ENCODE measurements around the gene TMEM141.
"Not testable (repeated sequence)": the region's sequence is repeated elsewhere in the genome, so short reads cannot be mapped to it uniquely, and the experiment has no call there.

TMEM141 gene

GRCh38 chr9:136769710-136770191, 21.4 kb upstream of the TMEM141 start:
- no peak for DNase-seq (ENCODE audit: insufficient read length, low spot score)
- FAIRE-seq, result no peak

DNA sequence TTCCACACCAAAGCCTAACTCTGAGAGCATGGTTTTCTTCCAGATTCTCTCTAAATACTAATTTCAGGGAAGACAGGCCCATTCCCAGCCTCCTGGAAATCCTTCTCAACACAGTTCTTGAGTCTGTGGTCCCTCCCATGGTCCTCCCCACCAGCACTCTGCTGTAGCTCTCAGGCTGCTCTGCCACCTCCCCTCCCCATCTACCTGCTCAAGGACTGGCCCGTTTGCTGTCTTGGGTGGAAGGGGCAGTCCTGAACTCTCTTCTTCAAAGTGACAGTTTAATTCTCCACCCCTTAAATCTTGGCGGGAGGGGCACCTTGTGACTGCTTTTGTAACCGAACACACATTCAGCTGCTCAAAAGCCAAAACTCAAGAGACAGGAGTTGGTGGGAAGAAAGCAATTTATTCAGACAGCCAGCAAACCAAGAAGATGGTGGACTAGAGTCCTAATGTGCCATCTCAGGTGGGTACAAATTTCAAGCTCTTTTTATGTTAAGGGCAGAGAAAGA, 19.2 kb upstream of the TMEM141 start:
- DNase-seq (ENCODE audit: insufficient read length, low spot score), result no peak
- no peak for FAIRE-seq

DNA sequence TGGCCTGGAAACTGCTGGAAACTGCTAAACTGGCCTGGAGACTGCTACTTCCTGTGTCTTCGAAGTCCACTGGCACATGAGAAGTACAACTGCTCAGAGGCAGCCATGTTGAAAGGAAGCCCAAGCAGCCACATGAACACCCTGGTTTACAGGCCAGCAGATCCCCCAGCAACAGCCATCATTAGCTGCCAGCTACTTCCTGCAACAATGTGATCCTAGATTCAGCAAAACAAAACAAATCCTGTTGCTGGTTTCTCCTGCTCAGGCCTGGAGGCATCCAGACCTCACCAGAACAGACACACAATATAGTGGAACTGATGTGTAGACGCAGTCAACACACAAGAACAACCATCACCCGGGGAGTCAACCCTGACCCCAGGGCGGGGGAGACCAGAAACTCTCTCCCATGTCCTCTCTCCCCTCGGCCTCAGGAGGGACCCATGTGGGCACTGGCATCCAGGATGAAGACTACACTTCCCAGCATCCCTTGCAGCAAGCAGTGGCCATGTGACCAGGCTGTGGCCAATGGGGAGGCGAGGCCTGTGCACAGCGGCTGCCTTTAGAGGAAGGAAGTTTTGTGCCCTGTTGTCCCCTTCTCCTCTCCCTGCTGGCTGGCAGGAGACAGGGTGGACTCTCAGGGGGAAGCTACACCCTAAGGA, 17.6 kb upstream of the TMEM141 start:
- FAIRE-seq (no peak), DNase-seq (ENCODE audit: insufficient read length, low spot score) (no peak)

DNA sequence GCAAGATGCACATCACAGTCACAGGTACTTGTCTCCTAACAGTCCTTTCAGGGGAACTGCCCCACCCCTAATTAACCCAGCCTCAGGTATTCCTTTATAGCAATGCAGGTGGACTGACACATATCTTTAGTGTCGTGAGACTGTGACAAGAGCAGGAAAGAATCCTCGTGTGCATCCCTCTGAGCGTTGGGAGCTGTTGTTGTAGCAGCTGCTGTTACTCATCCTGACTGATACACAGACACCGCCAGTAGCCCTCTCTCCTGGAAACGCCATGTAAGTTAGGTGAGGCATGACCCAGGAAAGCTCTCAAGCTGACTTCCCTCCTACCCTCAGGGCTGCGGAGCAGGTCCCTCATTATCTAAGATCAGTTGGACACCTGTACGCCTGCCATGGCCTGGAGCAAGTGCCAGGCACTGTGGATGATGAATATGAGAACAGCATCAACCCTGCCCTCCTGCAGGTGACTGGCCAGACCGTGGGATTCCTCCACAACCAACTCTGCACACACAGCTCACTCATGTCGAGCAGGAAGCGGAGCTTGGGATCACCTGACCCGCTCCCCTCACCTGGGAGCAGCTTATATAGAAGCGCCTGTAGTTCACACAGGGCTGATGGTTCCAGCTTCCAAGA, 16.6 kb upstream of the TMEM141 start:
- FAIRE-seq (no peak), DNase-seq (ENCODE audit: insufficient read length, low spot score) (no peak)

GRCh38 chr9:136775191-136775590, 16.0 kb upstream of the TMEM141 start:
- DNase-seq (ENCODE audit: insufficient read length, low spot score) (no peak), FAIRE-seq (no peak)

DNA sequence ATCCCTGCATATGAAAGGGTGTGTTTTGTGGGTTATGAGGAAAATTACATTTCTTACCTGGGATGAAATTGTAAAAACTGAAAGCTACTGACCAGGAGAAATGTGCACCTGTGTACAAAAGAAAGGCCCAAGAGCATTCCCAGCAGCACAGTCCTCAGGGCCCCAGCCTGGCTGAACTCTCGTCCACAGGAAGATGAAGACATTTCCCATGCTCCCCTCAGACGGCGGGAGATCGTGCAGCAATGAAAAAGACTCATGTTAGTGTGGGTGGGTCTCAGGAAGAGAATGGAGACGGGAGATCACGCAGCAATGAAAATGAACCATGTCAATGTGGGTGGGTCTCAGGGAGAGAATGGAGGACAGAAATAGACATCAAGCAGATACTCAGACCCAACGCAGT, 14.2 kb upstream of the TMEM141 start:
- no peak for DNase-seq (ENCODE audit: insufficient read length, low spot score)
- no peak for FAIRE-seq

- no peak for DNase-seq (ENCODE audit: insufficient read length, low spot score)
- no peak for FAIRE-seq
Observed at GRCh38 chr9:136777359-136777758, 13.8 kb upstream of the TMEM141 start.

- DNase-seq (ENCODE audit: insufficient read length, low spot score) (no peak), FAIRE-seq (no peak)
Observed at GRCh38 chr9:136779808-136780207, 11.3 kb upstream of the TMEM141 start.

DNA sequence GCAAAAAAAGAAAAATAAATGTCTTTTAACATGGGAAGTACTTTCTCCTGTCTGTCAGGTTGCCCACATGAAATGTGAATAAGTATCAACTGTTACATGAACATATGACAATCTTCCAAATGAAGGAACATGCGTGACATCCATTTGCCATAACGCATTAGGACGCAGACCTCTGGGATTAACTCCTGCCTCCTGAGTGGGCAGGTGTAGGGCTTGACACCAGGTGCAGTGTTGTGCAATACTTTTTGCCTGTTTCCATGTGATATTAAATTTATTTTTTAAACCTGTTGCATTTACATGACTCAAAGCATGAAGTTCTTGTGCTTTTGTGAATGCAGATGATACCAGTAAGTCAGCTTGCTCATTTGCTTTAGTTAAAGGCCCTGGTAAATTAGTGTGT, 8.7 kb upstream of the TMEM141 start:
- FAIRE-seq (no peak), DNase-seq (ENCODE audit: insufficient read length, low spot score) (no peak)

GRCh38 chr9:136784249-136784996, 6.7 kb upstream of the TMEM141 start:
- FAIRE-seq (no peak), DNase-seq (ENCODE audit: insufficient read length, low spot score) (no peak)

DNA sequence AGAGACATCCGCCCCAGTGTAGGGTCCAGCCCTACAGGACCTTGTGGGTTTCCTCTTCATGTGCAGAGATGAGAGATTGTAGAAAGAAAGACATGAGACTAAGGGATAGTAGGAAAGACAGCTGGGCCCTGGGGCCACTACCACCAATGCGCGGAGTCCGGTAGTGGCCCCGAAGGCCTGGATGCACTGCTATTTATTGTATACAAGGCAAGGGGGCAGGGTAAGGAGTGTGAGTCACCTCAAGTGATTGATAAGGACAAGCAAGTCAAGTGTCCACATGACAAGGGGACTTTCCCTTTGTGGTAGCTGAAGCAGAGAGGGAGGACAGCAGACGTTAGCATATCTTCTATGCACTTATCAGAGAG, 6.2 kb upstream of the TMEM141 start:
- FAIRE-seq, result no peak

DNA sequence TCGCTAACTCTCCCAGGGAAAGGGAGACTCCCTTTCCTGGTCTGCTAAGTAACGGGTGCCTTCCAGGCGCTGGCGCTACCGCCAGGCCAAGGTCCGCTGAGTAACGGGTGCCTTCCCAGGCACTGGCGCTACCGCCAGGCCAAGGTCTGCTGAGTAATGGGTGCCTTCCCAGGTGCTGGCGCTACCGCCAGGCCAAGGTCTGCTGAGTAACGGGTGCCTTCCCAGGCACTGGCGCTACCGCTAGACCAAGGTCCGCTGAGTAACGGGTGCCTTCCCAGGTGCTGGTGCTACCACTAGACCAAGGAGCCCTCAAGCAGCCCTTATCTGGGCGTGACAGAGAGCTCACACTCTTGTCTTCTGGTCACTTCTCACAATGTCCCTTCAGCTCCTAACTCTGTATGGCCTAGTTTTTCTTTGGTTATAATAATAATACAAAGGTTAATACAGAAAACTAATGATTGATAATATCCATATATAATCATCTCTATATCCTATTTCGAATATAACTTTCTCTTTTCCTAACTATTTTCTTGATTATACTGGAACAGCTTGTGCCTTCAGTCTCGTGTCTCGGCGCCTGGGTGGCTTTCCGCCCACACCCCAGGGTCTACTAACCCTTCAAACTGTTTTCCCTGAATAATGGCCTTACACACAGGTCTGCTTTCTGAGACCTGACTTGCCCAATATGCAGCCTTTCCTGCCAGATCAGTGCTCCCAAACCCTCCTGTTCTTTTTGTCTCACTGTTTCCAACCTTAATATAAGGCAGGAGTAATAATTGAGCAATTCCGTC, 5.4 kb upstream of the TMEM141 start:
- not testable (repeated sequence) for DNase-seq (ENCODE audit: insufficient read length, low spot score)

More for the DNA sequence above, 6.2 kb upstream of the TMEM141 start:
- no peak for DNase-seq (ENCODE audit: insufficient read length, low spot score)

GRCh38 chr9:136786451-136786850, 4.7 kb upstream of the TMEM141 start:
- FAIRE-seq (no peak), DNase-seq (ENCODE audit: insufficient read length, low spot score) (no peak)

More for the DNA sequence above, 5.4 kb upstream of the TMEM141 start:
- not testable (repeated sequence) for FAIRE-seq

GRCh38 chr9:136786983-136787382, 4.2 kb upstream of the TMEM141 start:
- not testable (repeated sequence) for FAIRE-seq; DNase-seq (ENCODE audit: insufficient read length, low spot score)

GRCh38 chr9:136787690-136788400, 3.3 kb upstream of the TMEM141 start:
- FAIRE-seq, result no peak
- no peak for DNase-seq (ENCODE audit: insufficient read length, low spot score)

GRCh38 chr9:136788644-136789522, 2.3 kb upstream of the TMEM141 start:
- FAIRE-seq; DNase-seq (ENCODE audit: insufficient read length, low spot score): not testable (repeated sequence)

GRCh38 chr9:136789523-136789937, 1.6 kb upstream of the TMEM141 start:
- DNase-seq (ENCODE audit: insufficient read length, low spot score) (no peak), FAIRE-seq (no peak)

- DNase-seq (ENCODE audit: insufficient read length, low spot score) (no peak), FAIRE-seq (no peak)
Observed at GRCh38 chr9:136791516-136792276, 552 bp downstream of the TMEM141 start.

Measured in HTR-8/SVneo (cell line).